ENCODE measurements around the gene SLC13A2.

Gene SLC13A2

GRCh38 chr17:28470914-28471366 is 2.5 kb upstream of the SLC13A2 start:
- DNase-seq (ENCODE audit: low read depth): no peak

GRCh38 chr17:28471531-28472342 is 1.7 kb upstream of the SLC13A2 start:
- no peak for DNase-seq (ENCODE audit: low read depth)

- no peak for DNase-seq (ENCODE audit: low read depth)
Observed at GRCh38 chr17:28472871-28473497, 460 bp upstream of the SLC13A2 start.

GRCh38 chr17:28474111-28474531 is 677 bp downstream of the SLC13A2 start:
- no peak for DNase-seq (ENCODE audit: low read depth)

- DNase-seq (ENCODE audit: low read depth): no peak
Observed at GRCh38 chr17:28475151-28475900, 1.9 kb downstream of the SLC13A2 start.

DNA sequence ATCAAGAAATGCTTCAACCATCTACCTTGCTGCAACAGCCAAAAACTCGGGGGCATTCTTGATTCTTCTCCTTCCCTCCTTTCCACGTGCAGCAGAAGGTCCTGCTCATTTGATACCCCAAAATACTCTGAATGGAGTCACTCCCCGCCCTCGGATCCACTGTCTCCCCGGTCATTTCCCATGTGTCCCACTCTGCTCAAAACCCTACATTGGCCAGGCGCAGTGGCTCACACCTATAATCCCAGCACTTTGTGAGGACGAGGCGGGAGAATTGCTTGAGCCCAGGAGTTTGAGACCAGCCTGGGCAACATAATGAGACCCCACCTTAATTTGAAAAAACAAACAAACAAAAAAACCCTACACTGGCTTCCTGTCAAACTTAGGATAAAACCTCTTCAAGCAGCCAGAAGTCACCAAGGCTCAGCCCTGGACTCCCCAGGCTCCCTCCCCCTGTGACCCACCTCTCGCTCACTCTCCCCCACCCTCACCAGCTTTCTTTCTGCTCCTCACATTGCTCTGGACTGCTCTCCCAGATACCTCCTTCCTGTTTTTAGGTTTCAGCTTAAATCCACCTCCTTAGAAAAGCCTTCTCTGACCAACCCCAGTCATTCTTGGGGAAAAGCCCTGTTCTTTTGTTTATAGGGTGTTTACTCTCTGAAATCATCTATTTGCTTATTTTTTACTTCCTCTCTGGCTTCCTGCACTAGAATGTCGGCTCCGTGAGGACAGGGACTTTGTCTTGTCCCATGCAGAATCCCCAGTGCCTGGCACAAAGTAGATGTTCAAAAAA is 2.8 kb downstream of the SLC13A2 start:
- DNase-seq (ENCODE audit: low read depth): no peak

DNA sequence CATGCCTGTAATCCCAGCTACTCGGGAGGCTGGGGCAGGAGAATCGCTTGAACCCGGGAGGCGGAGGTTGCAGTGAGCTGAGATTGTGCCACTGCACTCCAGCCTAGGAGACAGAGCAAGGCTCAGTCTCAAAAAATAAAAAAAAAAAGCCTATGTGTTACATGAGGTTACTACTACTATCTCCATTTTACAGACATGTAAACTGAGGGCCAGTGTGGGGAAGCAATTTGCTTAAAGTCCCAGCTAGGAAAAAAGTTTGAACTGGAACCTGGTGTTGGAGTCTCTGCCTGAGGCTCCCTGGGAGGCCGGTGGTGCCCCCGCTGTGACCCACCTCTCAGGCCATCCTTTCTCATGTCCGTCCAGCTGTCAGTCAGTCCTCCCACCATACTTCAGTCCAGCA is 4.5 kb downstream of the SLC13A2 start:
- DNase-seq (ENCODE audit: low read depth): no peak

- no peak for DNase-seq (ENCODE audit: low read depth)
Observed at GRCh38 chr17:28478712-28479615, 5.5 kb downstream of the SLC13A2 start.

DNA sequence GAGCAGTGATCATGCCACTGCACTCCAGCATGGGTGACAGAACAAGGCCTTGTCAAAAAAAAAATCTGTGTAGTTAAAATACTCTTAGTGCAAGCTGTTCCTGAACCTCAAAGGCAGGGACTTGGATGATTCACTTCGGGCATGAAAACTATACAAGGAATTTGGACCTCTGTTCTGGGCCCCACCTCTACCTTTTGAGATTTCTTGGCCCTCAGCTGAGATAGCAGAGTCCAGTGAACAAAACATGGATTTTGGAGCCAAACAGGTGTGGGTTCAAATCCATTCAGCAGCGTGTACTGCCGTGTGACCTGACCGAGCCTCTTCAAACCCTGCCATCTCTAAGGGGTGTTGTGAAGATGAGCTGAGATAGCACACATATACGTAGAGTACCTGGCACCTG is 6.8 kb downstream of the SLC13A2 start:
- DNase-seq (ENCODE audit: low read depth): no peak

- DNase-seq (ENCODE audit: low read depth): no peak
Observed at GRCh38 chr17:28480799-28481571, 7.5 kb downstream of the SLC13A2 start.

DNA sequence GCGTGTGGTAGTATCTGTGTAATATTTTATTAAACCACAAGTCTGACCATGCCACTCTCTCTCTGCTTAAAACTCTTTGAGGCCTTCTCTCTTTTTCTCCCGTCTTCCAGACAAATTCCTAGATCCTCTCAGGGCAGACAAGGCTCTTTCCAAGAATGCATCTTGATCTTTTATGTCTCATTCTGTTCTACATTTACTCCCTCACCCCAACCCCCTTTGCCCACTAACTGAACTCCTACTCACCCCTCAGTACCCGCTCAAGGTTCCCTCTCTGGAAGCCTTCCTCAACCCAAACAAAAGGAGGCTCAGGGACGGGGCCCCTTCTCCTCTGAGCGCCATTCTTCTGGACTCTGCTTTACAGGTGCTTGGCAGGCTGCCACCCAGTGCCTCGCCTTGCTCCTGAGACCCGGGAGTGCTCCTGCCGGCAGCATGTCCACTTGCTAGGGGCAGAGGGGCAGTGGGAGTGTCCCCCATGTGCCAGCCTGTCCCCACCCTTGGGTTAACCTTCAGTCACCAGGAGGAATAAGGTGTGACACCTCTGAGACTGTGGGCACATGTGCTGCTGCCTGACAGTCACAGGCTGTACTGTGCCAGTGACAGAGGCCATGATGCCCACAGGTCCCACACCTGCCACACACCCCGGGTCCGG is 9.2 kb downstream of the SLC13A2 start:
- DNase-seq (ENCODE audit: low read depth): no peak

GRCh38 chr17:28484296-28484695 is 10.9 kb downstream of the SLC13A2 start:
- no peak for DNase-seq (ENCODE audit: low read depth)

DNA sequence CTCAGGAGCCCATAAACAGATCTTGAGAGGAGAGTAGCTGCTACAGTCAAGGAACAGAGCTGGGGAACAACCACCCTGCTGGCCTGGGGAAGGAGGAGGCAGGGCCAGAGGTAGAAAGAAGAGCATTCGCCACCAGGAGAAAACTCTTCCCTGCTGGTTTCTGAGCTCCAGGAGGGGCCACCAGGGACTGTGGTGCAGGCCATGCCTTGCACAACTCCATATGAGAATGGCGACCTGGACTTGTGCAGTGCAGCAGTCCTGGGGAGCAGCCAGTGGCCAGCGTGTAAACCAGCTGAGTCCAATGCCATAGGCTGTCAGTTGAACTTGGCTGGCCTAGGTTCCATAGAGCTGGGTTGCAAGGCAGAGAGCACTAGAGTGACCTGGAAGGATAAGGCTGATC is 11.6 kb downstream of the SLC13A2 start:
- DNase-seq (ENCODE audit: low read depth): no peak

DNA sequence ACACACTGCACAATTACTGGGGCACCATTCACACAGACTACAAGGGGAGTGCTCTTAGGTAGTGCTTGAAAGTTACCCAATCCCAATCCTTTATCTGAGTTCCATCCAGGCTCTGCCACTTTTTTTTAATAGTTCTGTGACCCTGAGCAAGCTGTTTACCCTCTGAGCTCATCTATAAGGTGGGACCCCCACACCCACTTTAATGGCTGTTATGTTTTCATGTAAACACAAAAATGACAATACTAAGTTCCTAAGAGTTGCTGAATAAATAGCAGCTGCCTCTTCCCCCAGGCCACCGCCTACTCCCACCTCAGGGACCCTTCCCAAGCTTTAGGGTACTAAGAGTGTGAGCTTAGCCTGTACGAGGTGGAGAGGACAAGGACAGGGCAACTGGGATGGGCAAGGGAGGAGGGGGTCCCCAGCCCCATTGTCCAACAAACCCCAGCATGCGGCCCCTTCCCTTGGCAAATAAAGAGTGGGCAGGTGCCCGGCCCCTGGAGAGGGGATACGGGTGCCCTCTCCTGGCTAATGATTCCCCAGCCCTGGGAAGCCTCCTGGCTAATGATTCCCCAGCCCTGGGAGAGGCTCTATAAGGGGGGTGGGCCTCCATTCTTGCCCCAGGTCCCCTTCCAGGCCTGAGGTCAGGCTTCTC is 14.6 kb downstream of the SLC13A2 start:
- DNase-seq (ENCODE audit: low read depth): no peak

DNA sequence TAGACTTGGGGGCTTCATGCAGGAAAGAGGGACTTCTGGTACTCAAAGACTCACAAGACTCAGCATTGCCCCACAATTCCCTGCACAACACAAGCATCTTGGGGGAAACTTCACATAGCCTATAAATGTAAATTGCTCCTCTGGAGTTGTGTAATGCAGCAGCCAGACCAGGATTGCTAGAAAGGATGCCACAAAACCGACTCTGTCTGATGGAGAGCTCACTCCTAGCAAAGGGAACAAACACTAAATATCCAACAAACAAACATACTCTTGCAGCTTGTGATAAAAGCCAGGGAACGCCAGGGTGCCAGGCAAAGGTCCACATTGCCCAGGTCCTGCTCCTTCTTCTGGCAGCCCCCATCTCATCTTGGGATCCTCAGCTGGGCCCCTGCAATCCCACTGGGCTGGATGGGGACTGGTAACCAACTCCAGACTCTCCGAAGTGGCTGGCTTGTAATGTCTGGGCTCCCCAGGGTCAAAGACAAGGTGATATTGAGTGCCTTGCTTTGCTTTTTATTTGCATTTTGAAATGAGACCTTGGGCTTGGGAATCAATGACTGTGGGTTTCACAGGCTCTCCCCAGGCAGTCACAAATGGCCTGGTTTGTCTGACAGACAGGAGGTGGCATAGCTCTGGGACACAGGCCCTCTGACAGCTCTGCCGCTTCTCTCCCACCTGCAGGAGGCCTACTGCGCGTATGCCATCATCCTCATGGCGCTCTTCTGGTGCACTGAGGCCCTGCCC is 15.3 kb downstream of the SLC13A2 start:
- no peak for DNase-seq (ENCODE audit: low read depth)

- no peak for DNase-seq (ENCODE audit: low read depth)
Observed at GRCh38 chr17:28491286-28491685, 17.8 kb downstream of the SLC13A2 start.

DNA sequence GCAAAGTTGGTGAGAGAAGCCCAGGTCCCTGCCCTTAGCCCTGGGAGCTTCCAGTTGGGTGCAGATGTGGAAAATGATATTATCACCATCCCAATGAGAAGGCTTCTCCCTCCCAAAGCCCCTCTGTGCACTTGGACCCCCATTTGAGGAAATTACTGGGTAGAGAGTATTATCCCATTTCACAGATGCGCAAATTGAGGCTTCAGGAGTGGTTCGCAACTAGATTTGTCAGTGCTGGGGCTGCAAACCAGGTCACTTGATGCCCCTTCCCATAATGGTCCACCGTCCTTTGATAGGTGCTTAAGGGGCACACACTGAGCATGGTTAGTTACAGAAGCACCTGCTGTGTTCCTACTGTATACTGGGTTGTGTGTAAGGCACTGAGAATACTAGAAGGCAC is 18.4 kb downstream of the SLC13A2 start:
- no peak for DNase-seq (ENCODE audit: low read depth)
